Neuronal stem cell (in vitro differentiated cells): Measurements from ENCODE around the gene RNF135.
A peak's percentile ranks its signal among the peaks of the same experiment; 100 is the strongest.
"Not testable (repeated sequence)": the region's sequence is repeated elsewhere in the genome, so short reads cannot be mapped to it uniquely, and the experiment has no call there.

Source experiments
- DNase-seq: peaks from one replicate; pipeline ENCODE4 v3.0.0-alpha.2; 2013; ENCODE audit warnings: low spot score
- H2AFZ ChIP-seq: one replicate; pipeline ENCODE4 v1.6.1; 2013; ENCODE audit warnings: mild to moderate bottlenecking, low read length, inconsistent platforms
- H2AK5ac ChIP-seq: 2 replicates; pipeline ENCODE4 v1.6.1; 2013; ENCODE audit warnings: low read depth, mild to moderate bottlenecking, inconsistent platforms, low read length, moderate library complexity, mixed read lengths
- H2BK120ac ChIP-seq: 2 replicates; pipeline ENCODE4 v1.6.1; 2013; ENCODE audit warnings: low read depth, mild to moderate bottlenecking, inconsistent platforms, low read length, moderate library complexity, mixed read lengths
- H2BK12ac ChIP-seq: one replicate; pipeline ENCODE4 v1.6.1; 2013; ENCODE audit warnings: low read length, inconsistent platforms
- H2BK15ac ChIP-seq: 2 replicates; pipeline ENCODE4 v1.6.1; 2013; ENCODE audit warnings: mild to moderate bottlenecking, low read length, inconsistent platforms, mixed read lengths
- H2BK5ac ChIP-seq: one replicate; pipeline ENCODE4 v1.6.1; 2013; ENCODE audit warnings: inconsistent platforms, mild to moderate bottlenecking, low read length, moderate library complexity
- H3K14ac ChIP-seq: one replicate; pipeline ENCODE4 v1.6.1; 2013; ENCODE audit warnings: low read length, inconsistent platforms
- H3K18ac ChIP-seq: 2 replicates; pipeline ENCODE4 v1.6.1; 2013; ENCODE audit warnings: low read length, inconsistent platforms
- H3K23ac ChIP-seq: 2 replicates; pipeline ENCODE4 v1.6.1; 2013; ENCODE audit warnings: low read depth, mild to moderate bottlenecking, mixed read lengths, low read length, inconsistent platforms; ENCODE audit not compliant: poor library complexity
- H3K27ac ChIP-seq: replicated peaks from 3 replicates; pipeline ENCODE4 v1.5.1; 2013; ENCODE audit warnings: low read length, inconsistent platforms
- H3K27me3 ChIP-seq, 3 experiments: 2 replicates each; pipeline ENCODE4 v1.6.1; 2013; ENCODE audit warnings: low read length in 3 of 3, mild to moderate bottlenecking in 2 of 3, inconsistent platforms in 1 of 3, low read depth in 1 of 3, mixed read lengths in 1 of 3, moderate library complexity in 1 of 3; ENCODE audit not compliant: control insufficient read depth in 3 of 3, insufficient read depth in 3 of 3
- H3K36me3 ChIP-seq, 2 donors: replicated peaks in 1 of 2; 2 replicates each; pipeline ENCODE4 v1.6.1; 2013; ENCODE audit warnings: low read length in 2 of 2; ENCODE audit not compliant: control insufficient read depth in 2 of 2, insufficient read depth in 2 of 2
- H3K4ac ChIP-seq: 2 replicates; pipeline ENCODE4 v1.6.1; 2013; ENCODE audit warnings: inconsistent platforms, mild to moderate bottlenecking, low read length, moderate library complexity
- H3K4me1 ChIP-seq, 2 donors: 1 replicate in 1 of 2; 2 replicates in 1 of 2; pipeline ENCODE4 v1.6.1; 2013; ENCODE audit warnings: low read length in 2 of 2, low read depth in 1 of 2; ENCODE audit not compliant: control insufficient read depth in 2 of 2, insufficient read depth in 1 of 2
- H3K4me2 ChIP-seq: one replicate; pipeline ENCODE4 v1.6.1; 2013; ENCODE audit warnings: mild to moderate bottlenecking, low read length, inconsistent platforms; ENCODE audit not compliant: insufficient read depth, poor library complexity, severe bottlenecking
- H3K4me3 ChIP-seq, 2 donors: 2 replicates each; pipeline ENCODE4 v1.5.1; 2013; ENCODE audit warnings: low read length in 2 of 2, mild to moderate bottlenecking in 2 of 2, inconsistent platforms in 1 of 2, moderate library complexity in 1 of 2
- H3K79me1 ChIP-seq: one replicate; pipeline ENCODE4 v1.6.1; 2013; ENCODE audit warnings: low read depth, mild to moderate bottlenecking, inconsistent platforms, low read length, moderate library complexity
- H3K9ac ChIP-seq: one replicate; pipeline ENCODE4 v1.6.1; 2013; ENCODE audit warnings: mild to moderate bottlenecking, low read depth, low read length, inconsistent platforms; ENCODE audit not compliant: poor library complexity
- H3K9me3 ChIP-seq, 2 donors: replicated peaks in 1 of 2; 2 replicates each; pipeline versions ENCODE3 to v1.6.1; 2013; ENCODE audit warnings: low read length in 2 of 2, mild to moderate bottlenecking in 2 of 2, inconsistent platforms in 1 of 2, low read depth in 1 of 2, mixed read lengths in 1 of 2, moderate library complexity in 1 of 2; ENCODE audit not compliant: control insufficient read depth in 2 of 2, insufficient read depth in 1 of 2
- H4K8ac ChIP-seq: one replicate; pipeline ENCODE4 v1.6.1; 2013; ENCODE audit warnings: low read depth, mild to moderate bottlenecking, inconsistent platforms, low read length, moderate library complexity
- H4K91ac ChIP-seq: one replicate; pipeline ENCODE4 v1.6.1; 2013; ENCODE audit warnings: low read length, low read depth, mild to moderate bottlenecking, inconsistent platforms; ENCODE audit not compliant: poor library complexity
- WGBS, 2 donors: extraction: QIAGEN DNeasy Blood & Tissue Kit; methylation state at CpG; one replicate each; pipeline ENCODE4 v1.1.7; 2013; ENCODE audit warnings: missing lambda C conversion rate in 2 of 2, mixed read lengths in 1 of 2; ENCODE audit not compliant: insufficient read length in 2 of 2, insufficient replicate concordance in 1 of 2; ENCODE audit errors: extremely low coverage in 2 of 2; 5-methylcytosine and 5-hydroxymethylcytosine counted together

Gene RNF135

GRCh38 chr17:31015639-31016038, 44.8 kb downstream of the RNF135 start:
- Histone ChIP-seq H3K4ac (no peak overlapping the region), H3K9ac (peak overlapping the region; percentile 38), H2BK15ac (no peak overlapping the region), H3K4me3 (no peak overlapping the region), H4K91ac (no peak overlapping the region), H3K27me3 (no peaks in the 10 kb centered on the region), H2BK120ac (no peak overlapping the region), H3K4me2 (no peak overlapping the region), H2AK5ac (no peak overlapping the region), H3K14ac (no peak overlapping the region), H2BK5ac (no peak overlapping the region), H3K27ac (no peak overlapping the region), H3K9me3 (no peaks in the 10 kb centered on the region), H3K36me3 (no peaks in the 10 kb centered on the region), H4K8ac (no peak overlapping the region), H2AFZ (no peak overlapping the region), H3K18ac (no peak overlapping the region), H2BK12ac (no peak overlapping the region), H3K79me1 (no peaks in the 10 kb centered on the region), H3K23ac (no peak overlapping the region), H3K4me1 (no peaks in the 10 kb centered on the region)
- WGBS, 2 donors: no CpG with 5 or more reads among the region's 5 CpGs
- DNase-seq: no peak

GRCh38 chr17:31019004-31019403, 48.2 kb downstream of the RNF135 start:
- no peak overlapping the region for H3K9ac ChIP-seq
- H3K4me2 ChIP-seq: no peak overlapping the region
- no peaks in the 10 kb centered on the region for H3K4me1 ChIP-seq
- no peak overlapping the region for H3K14ac ChIP-seq
- H2AFZ ChIP-seq: no peak overlapping the region
- no peak overlapping the region for H3K4ac ChIP-seq
- no peaks in the 10 kb centered on the region for H3K9me3 ChIP-seq
- no peak overlapping the region for H2AK5ac ChIP-seq
- H2BK15ac ChIP-seq: no peak overlapping the region
- WGBS, 2 donors: no CpG with 5 or more reads among the region's 2 CpGs
- DNase-seq: no peak
- no peak overlapping the region for H2BK120ac ChIP-seq
- H3K27me3 ChIP-seq: no peaks in the 10 kb centered on the region
- H3K79me1 ChIP-seq: no peaks in the 10 kb centered on the region
- H3K27ac ChIP-seq: no peak overlapping the region
- H3K4me3 ChIP-seq: no peak overlapping the region
- H3K23ac ChIP-seq: no peak overlapping the region
- no peak overlapping the region for H4K91ac ChIP-seq
- no peak overlapping the region for H4K8ac ChIP-seq
- no peak overlapping the region for H2BK12ac ChIP-seq
- H2BK5ac ChIP-seq: no peak overlapping the region
- no peak overlapping the region for H3K18ac ChIP-seq
- no peaks in the 10 kb centered on the region for H3K36me3 ChIP-seq

- not testable (repeated sequence) for H4K91ac ChIP-seq, DNase-seq, H3K4me2 ChIP-seq, H3K9ac ChIP-seq, H2BK5ac ChIP-seq, H3K36me3 ChIP-seq, H2BK12ac ChIP-seq, H3K9me3 ChIP-seq, H4K8ac ChIP-seq, H3K27ac ChIP-seq, H3K4me1 ChIP-seq, H2BK15ac ChIP-seq, H3K4me3 ChIP-seq, H3K14ac ChIP-seq, H2BK120ac ChIP-seq, H3K79me1 ChIP-seq, H2AK5ac ChIP-seq, H2AFZ ChIP-seq, H3K27me3 ChIP-seq, H3K4ac ChIP-seq, H3K18ac ChIP-seq, H3K23ac ChIP-seq
- WGBS, 2 donors: no CpG with 5 or more reads among the region's 2 CpGs
Observed at GRCh38 chr17:31023171-31023570, 52.3 kb downstream of the RNF135 start.

GRCh38 chr17:31031841-31032240, 61.0 kb downstream of the RNF135 start:
- H3K36me3 ChIP-seq: no peaks in the 10 kb centered on the region
- no peaks in the 10 kb centered on the region for H3K79me1 ChIP-seq
- no peak overlapping the region for H2BK12ac ChIP-seq
- H2BK5ac ChIP-seq: no peak overlapping the region
- H3K4me1 ChIP-seq: peaks cover 5% of the 10 kb centered on the region in 2 donors
- no peak overlapping the region for H2BK120ac ChIP-seq
- WGBS, 2 donors: no CpG with 5 or more reads among the region's 8 CpGs
- H4K8ac ChIP-seq: no peak overlapping the region
- no peak for DNase-seq
- no peak overlapping the region for H3K23ac ChIP-seq
- H4K91ac ChIP-seq: peak overlapping the region; percentile 38
- no peak overlapping the region for H2BK15ac ChIP-seq
- no peak overlapping the region for H3K4ac ChIP-seq
- peak overlapping the region; percentile 65 for H2AFZ ChIP-seq
- no peak overlapping the region for H3K27ac ChIP-seq
- peak overlapping the region; percentile 11 for H3K18ac ChIP-seq
- no peak overlapping the region for H2AK5ac ChIP-seq
- no peak overlapping the region for H3K4me3 ChIP-seq
- no peak overlapping the region for H3K9ac ChIP-seq
- no peak overlapping the region for H3K4me2 ChIP-seq
- no peaks in the 10 kb centered on the region for H3K9me3 ChIP-seq
- H3K14ac ChIP-seq: no peak overlapping the region
- H3K27me3 ChIP-seq: no peaks in the 10 kb centered on the region
